ENCODE measurements around the gene KDM4C.

DNA sequence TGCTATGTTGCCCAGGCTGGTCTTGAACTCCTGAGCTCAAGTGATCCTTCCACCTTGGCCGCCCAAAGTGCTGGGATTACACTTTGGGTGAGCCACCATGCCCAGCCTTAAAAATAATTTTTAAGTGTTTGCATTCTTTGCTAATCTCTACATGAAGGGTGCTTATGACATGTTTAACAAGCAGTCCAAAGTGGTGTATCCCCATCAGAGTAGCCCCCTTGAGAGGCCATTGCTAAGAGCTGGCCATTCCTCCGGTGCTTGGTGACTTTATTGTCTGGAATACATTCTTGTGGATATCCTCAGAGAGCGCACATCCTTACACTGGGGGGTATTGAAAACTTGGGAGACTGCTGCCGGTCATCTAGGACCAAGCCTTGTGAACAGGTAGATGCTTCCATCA, 395.4 kb downstream of the KDM4C start:
- TF ChIP-seq, protein P1, sequence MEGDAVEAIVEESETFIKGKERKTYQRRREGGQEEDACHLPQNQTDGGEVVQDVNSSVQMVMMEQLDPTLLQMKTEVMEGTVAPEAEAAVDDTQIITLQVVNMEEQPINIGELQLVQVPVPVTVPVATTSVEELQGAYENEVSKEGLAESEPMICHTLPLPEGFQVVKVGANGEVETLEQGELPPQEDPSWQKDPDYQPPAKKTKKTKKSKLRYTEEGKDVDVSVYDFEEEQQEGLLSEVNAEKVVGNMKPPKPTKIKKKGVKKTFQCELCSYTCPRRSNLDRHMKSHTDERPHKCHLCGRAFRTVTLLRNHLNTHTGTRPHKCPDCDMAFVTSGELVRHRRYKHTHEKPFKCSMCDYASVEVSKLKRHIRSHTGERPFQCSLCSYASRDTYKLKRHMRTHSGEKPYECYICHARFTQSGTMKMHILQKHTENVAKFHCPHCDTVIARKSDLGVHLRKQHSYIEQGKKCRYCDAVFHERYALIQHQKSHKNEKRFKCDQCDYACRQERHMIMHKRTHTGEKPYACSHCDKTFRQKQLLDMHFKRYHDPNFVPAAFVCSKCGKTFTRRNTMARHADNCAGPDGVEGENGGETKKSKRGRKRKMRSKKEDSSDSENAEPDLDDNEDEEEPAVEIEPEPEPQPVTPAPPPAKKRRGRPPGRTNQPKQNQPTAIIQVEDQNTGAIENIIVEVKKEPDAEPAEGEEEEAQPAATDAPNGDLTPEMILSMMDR (IDR thresholded peaks at IDR 0.05; ENCODE audit: low read length): no peak
- TF ChIP-seq EZH2 (IDR thresholded peaks at IDR 0.05; ENCODE audit: borderline replicate concordance, low read length): no peak
